RWPE1 (cell line): ENCODE results near the gene CSTF1.
"Not testable (repeated sequence)": the region's sequence is repeated elsewhere in the genome, so short reads cannot be mapped to it uniquely, and the experiment has no call there.

ENCODE experiments used
- CTCF ChIA-PET: fragments of 350-600 bp; sonication (Branson Sonifier 250); formaldehyde crosslinking; extraction: SDS; loops from one replicate; lab custom pipeline; 2021; lab: Yijun Ruan, JAX
- POLR2A ChIA-PET: fragments of 400-600 bp; formaldehyde crosslinking; extraction: SDS; loops from one replicate; lab custom pipeline; 2020; ENCODE audit warnings: antibody characterized with exemption; ENCODE audit not compliant: low non-redundant PET; lab: Yijun Ruan, JAX
- DNase-seq: peaks from one replicate; pipeline ENCODE4 v3.0.0; 2012; ENCODE audit warnings: low spot score
- H3K27ac ChIP-seq: fragments of 450-650 bp; 2 replicates; pipeline ENCODE4 v1.5.1; 2017
- TF ChIP-seq, protein P1 (sequence below): fragments of 450-650 bp; conservative IDR thresholded peaks from 2 replicates; pipeline ENCODE4 v1.5.1; 2017; ENCODE audit warnings: low read depth, mild to moderate bottlenecking

CSTF1 gene

GRCh38 chr20:56393653-56394052 lies 1.2 kb downstream of the CSTF1 start:
- POLR2A ChIA-PET: interaction anchor here (1.7 kb wide), 1 partner anchor 34 kb away, joined by 3 read pairs; no protein-coding TSS in a partner anchor
- CTCF ChIA-PET: interaction anchor here (0.5 to 0.7 kb wide), 2 partner anchors 13 to 851 kb away, joined by 3 to 6 read pairs; no protein-coding TSS in a partner anchor
- TF ChIP-seq, protein P1, sequence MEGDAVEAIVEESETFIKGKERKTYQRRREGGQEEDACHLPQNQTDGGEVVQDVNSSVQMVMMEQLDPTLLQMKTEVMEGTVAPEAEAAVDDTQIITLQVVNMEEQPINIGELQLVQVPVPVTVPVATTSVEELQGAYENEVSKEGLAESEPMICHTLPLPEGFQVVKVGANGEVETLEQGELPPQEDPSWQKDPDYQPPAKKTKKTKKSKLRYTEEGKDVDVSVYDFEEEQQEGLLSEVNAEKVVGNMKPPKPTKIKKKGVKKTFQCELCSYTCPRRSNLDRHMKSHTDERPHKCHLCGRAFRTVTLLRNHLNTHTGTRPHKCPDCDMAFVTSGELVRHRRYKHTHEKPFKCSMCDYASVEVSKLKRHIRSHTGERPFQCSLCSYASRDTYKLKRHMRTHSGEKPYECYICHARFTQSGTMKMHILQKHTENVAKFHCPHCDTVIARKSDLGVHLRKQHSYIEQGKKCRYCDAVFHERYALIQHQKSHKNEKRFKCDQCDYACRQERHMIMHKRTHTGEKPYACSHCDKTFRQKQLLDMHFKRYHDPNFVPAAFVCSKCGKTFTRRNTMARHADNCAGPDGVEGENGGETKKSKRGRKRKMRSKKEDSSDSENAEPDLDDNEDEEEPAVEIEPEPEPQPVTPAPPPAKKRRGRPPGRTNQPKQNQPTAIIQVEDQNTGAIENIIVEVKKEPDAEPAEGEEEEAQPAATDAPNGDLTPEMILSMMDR: no peak
- H3K27ac ChIP-seq: no peak overlapping the region
- no peak for DNase-seq

GRCh38 chr20:56395166-56395565 lies 2.7 kb downstream of the CSTF1 start:
- DNase-seq: no peak
- ChIA-PET CTCF (interaction anchor here (0.9 kb wide), 1 partner anchor 14 kb away, joined by 4 read pairs; no protein-coding TSS in a partner anchor), POLR2A (no interaction called here)
- TF ChIP-seq, protein P1: no peak
- no peak overlapping the region for H3K27ac ChIP-seq

DNA sequence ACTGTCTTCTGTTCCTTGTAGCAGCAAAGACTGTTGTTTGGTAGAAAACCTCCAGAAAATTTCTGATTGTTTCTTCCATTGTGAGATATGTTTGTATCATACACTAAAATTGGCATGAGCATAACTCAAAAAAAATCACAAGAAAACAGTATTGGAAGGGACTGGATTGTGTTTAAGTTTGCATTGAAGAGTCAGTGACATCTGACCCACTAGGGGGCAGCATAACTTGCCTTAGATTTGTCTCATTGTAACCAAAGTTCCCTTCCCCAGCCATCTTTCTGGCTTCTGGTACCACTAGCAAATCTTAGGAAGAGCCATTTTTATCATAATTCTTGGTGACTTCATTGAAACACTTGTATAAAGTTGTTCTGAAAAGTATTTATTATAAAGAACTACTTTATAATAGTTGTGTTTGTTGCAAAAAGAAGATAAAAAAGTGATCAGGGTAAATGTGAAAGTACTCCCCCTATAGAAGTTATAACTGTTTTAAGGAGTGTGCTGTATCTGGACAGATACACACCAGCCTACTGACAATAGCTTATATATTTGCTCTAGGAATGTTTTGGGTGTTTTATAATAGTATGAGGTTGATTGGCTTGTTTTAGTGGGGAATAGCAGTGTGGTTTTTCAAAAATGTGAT lies 7.7 kb downstream of the CSTF1 start:
- ChIA-PET CTCF (no interaction called here), POLR2A (no interaction called here)
- no peak overlapping the region for H3K27ac ChIP-seq
- DNase-seq: peak; percentile 58
- TF ChIP-seq, protein P1: peak; percentile 95

- CTCF ChIA-PET: interaction anchor here (1.9 kb wide), 1 partner anchor 17 kb away, joined by 5 read pairs; no protein-coding TSS in a partner anchor
- POLR2A ChIA-PET: no interaction called here
- TF ChIP-seq, protein P1: no peak
- no peak overlapping the region for H3K27ac ChIP-seq
- DNase-seq: no peak
Measured at GRCh38 chr20:56403465-56403864, 11.0 kb downstream of the CSTF1 start.

DNA sequence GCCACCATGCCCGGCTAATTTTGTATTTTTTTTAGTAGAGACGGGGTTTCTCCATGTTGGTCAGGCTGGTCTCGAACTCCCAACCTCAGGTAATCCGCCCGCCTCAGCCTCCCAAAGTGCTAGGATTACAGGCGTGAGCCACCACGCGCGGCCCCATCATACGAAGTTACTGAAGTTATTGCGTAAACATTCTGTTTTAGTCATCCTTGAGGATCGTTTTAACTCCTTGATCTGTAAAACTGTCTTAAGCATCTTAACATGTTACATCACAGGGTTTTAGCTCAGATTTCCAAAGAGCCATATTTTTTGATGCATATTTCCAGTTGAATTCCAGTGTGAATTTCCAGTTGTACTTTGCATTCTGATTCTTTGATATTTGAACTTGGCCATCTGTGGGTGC lies 12.9 kb downstream of the CSTF1 start:
- CTCF ChIA-PET, H3K27ac ChIP-seq, POLR2A ChIA-PET, DNase-seq: not testable (repeated sequence)

GRCh38 chr20:56406910-56407309 lies 14.5 kb downstream of the CSTF1 start:
- POLR2A ChIA-PET: no interaction called here
- no peak overlapping the region for H3K27ac ChIP-seq
- TF ChIP-seq, protein P1: no peak
- DNase-seq: no peak
- CTCF ChIA-PET: interaction anchor here (0.9 kb wide), 1 partner anchor 16 kb away, joined by 5 read pairs; no protein-coding TSS in a partner anchor

- TF ChIP-seq, protein P1: no peak
- no peak for DNase-seq
- ChIA-PET POLR2A (no interaction called here), CTCF (interaction anchor here (1.0 kb wide), 1 partner anchor 14 kb away, joined by 4 read pairs; no protein-coding TSS in a partner anchor)
- no peak overlapping the region for H3K27ac ChIP-seq
Measured at GRCh38 chr20:56409521-56409920, 17.1 kb downstream of the CSTF1 start.
